GM12864 (cell line): ENCODE measurements around the gene TNIK.
A peak's percentile ranks its signal among the peaks of the same experiment; 100 is the strongest.

ENCODE experiments used
- DNase-seq: peaks from one replicate; pipeline ENCODE4 v3.0.0-alpha.2; 2011; ENCODE audit warnings: low read depth
- H3K4me3 ChIP-seq: 2 replicates; pipeline ENCODE4 v1.5.1; 2011; ENCODE audit warnings: mild to moderate bottlenecking, low read depth, low read length, control low read depth
- CTCF ChIP-seq: IDR thresholded peaks from 2 replicates; pipeline ENCODE4 v1.5.1; 2011; ENCODE audit warnings: low read depth, mild to moderate bottlenecking, moderate library complexity, low read length, control low read depth, inconsistent platforms; ENCODE audit errors: missing control alignments

The TNIK gene

GRCh38 chr3:171255236-171255806 lies 204.9 kb downstream of the TNIK start:
- no peak for TF ChIP-seq CTCF
- H3K4me3 ChIP-seq = no peak overlapping the region; the same call in 1 of the 2 replicates
- DNase-seq = peak; percentile 65

- DNase-seq = no peak
- no peak for TF ChIP-seq CTCF
- H3K4me3 ChIP-seq = no peak overlapping the region
Observed at GRCh38 chr3:171254315-171254714, 205.9 kb downstream of the TNIK start.

- DNase-seq = no peak
- H3K4me3 ChIP-seq = no peak overlapping the region
- TF ChIP-seq CTCF = no peak
Observed at GRCh38 chr3:171251835-171252234, 208.4 kb downstream of the TNIK start.

- TF ChIP-seq CTCF = no peak
- no peak overlapping the region for H3K4me3 ChIP-seq
- no peak for DNase-seq
Observed at GRCh38 chr3:171250444-171250843, 209.8 kb downstream of the TNIK start.

GRCh38 chr3:171249245-171249644 lies 211.0 kb downstream of the TNIK start:
- no peak for TF ChIP-seq CTCF

GRCh38 chr3:171248426-171249111 lies 211.6 kb downstream of the TNIK start:
- peak; percentile 55 for DNase-seq
- no peak for TF ChIP-seq CTCF
- peak overlapping the region; percentile 25; the same call in 1 of the 2 replicates for H3K4me3 ChIP-seq

More at GRCh38 chr3:171249245-171249644, 211.0 kb downstream of the TNIK start:
- no peak for DNase-seq
- no peak overlapping the region; the same call in 1 of the 2 replicates for H3K4me3 ChIP-seq
